Uterus (tissue), 2 donors: ENCODE results near the gene SUDS3.

Source experiments
- POLR2A ChIP-seq, 2 donors: fragments of 450-650 bp; IDR thresholded peaks; one replicate each; pipeline ENCODE4 v1.6.1; 2016; ENCODE audit warnings: antibody characterized with exemption in 2 of 2, mild to moderate bottlenecking in 1 of 2, moderate library complexity in 1 of 2
- TF ChIP-seq, protein P1 (sequence below), 4 experiments: fragments of 200-600 bp in 2 of 4; fragments of 450-650 bp in 2 of 4; sonication (generic) in 2 of 4; IDR thresholded peaks; one replicate each; pipeline ENCODE4 v1.5.1; 2016 to 2019; ENCODE audit warnings: antibody characterized with exemption in 4 of 4, mild to moderate bottlenecking in 2 of 4, moderate library complexity in 1 of 4

DNA sequence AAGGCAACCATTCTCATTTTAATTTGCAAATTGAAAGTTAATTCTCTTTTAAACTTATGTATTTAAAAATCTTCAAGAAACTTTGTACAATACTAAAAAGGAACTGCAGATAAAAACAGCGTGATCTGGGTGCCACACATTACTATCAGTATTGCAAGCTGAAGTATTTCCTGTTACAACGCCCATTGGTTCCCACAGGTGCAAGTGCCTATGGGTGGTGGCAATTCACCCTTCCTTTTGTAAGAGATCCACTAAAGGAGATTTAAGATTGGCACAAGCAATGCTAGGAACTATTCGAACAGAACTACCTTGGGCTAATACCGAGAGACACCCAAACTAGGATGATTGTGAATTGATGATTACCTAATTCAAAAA is 16.8 kb upstream of the SUDS3 start:
- TF ChIP-seq, protein P1, sequence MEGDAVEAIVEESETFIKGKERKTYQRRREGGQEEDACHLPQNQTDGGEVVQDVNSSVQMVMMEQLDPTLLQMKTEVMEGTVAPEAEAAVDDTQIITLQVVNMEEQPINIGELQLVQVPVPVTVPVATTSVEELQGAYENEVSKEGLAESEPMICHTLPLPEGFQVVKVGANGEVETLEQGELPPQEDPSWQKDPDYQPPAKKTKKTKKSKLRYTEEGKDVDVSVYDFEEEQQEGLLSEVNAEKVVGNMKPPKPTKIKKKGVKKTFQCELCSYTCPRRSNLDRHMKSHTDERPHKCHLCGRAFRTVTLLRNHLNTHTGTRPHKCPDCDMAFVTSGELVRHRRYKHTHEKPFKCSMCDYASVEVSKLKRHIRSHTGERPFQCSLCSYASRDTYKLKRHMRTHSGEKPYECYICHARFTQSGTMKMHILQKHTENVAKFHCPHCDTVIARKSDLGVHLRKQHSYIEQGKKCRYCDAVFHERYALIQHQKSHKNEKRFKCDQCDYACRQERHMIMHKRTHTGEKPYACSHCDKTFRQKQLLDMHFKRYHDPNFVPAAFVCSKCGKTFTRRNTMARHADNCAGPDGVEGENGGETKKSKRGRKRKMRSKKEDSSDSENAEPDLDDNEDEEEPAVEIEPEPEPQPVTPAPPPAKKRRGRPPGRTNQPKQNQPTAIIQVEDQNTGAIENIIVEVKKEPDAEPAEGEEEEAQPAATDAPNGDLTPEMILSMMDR (IDR thresholded peaks at IDR 0.05), result no peak
- TF ChIP-seq POLR2A (IDR thresholded peaks at IDR 0.05), result no peak
